HG03097 (cell line): Measurements from ENCODE around the gene TRIM9.
A peak's percentile ranks its signal among the peaks of the same experiment; 100 is the strongest.

Experiments
- ATAC-seq: cut with Tn5 transposase; IDR thresholded peaks from one replicate; pipeline ENCODE4 v1.9.1; 2021; ENCODE audit not compliant: unreplicated experiment, low FRiP score

Gene TRIM9

DNA sequence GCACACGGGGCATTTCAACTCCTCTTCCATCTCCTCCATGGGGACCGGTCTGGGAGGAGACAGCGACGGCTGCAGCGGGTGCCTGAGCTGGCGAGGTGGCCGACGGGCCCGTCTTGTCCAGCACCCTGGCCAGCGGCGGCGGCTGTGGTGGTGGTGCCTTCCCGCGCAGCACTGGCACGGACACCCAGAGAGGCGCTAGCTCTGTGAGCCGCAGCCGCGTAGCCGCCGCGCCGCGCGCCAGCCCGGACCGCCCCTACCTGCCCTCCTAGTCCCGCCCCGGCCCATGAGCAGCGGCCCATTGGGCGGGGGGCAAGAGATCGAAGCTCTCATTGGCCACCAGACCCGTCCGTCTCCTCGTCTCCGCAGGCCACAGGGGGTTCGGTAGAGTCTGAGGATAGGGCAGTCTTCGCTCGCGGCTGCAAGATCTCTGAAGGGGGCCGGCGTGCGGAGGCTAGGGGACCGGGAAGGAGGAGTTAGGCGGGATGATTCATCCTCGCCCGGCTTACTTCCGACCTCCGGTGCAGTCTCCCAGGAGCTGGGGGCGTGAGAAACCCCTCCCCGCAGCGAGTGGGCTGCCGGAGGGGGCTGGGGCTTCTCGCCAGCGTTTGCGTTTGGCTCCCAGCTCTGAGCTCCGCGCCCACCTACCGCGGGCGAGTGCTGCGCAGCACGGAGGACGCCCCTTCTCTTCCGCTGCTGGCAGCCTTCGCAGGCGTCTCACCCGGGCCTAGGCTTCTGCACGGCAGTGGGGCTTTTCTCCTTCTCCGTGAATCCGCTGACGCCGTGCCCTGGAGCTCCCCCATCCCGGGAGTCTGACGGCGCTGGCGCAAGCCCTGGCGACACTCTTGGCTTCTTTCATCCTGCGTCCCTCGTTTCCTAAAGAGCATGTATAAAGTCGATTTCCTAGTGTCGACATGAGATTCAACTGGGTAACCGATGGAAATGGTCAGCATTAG is at the start of gene TRIM9:
Gene TRIM9 (minus strand): TSS at position 205 of the 953 bp plus-strand sequence. CDS start 166 bp downstream, at position 39.
- peak; percentile 100 for ATAC-seq

DNA sequence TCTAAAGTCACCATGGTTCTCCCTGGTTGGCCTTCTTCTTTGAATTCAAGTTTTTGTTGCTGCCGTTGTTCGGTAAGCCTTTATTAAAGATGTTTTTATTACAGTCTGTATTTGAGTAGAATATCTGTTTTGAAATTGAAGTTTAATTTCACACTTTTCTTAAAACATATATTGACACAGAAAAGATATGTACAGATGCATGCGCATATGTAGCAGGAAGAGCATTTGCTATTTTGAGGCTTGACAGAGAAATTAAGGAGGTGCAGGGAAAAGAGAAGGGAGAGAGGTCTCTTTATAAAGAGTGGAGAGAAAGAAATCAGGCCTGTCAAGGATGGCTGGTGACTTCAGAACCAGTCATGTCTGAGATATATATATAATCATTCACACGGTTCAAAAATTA is 46.0 kb upstream of the TRIM9 start:
- no peak for ATAC-seq

DNA sequence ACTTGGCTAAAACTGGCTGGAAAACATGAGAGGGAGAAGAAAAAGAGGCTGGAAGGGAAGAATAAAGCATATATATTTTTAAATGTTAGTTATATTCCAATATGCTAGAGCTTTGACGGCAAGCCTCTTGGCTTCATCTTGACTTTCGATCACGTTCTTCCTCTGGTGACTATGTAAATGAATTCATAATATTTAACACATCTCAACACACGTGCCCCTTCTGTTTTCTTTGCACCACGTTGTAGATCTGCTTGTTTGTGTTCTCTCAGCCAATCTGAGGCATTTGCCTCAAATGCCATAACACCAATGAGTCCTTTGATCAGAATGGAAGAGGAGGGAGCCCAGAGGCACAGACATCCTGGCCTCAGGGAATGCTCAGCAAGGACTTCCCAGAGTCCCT is 45.4 kb upstream of the TRIM9 start:
- ATAC-seq: no peak

DNA sequence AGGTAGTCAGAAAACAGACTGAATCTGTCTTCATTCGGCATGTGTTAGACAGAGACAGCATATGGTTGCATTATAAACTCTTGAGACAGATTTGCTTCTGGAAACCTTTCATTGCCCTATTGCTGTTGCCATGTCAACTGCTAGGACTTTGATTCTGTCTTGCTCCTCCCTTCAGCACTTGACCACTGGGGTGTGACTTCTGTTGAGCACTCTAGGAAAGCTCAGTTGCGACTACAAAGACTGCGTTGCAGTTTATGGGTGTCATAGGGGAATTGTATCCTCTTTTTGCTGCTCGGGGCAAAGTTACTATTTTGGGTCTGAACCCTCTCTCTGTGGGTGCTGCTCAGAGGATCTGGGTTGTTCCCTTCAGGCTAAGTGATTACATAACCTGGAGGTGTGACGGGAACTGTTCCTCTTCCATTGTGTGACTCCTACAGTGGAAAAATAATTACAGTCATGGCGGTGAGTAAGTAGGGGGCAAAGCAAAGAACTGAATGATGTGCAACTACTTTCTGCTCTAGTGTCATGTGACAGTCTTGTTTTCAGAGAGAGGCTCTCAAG is 44.3 kb upstream of the TRIM9 start:
- no peak for ATAC-seq

DNA sequence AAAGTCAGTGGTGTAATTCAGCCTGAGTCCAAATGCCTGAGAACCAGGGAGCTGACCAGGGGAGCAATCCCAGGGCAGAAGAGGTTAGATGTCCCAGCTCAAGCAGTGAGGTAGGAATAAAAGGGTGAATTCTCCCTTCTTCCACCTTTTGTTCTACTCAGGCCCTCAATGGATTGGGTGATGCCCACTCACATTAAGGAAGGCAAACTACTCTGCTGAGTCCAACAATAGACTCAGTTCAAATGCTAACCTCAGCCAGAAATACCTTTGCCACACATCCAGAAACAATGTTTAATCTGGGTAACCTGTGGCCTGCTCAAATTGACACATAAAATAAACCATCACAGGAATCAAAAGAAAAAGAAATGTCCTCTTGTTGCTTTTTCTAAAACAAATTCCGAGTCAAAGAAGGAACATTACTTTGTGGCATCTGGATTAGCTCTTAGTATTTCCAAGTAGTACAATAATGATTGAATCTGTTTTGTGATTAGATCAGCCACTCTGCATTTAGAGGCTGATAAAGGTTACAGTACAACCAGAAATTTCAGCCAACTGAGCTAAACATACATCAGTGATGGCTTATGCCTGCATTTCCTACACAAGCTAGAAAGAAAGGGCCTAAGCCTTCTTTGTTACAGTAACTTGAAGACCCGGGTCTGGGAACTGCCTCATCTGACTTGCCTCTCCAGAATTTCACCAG is 43.6 kb upstream of the TRIM9 start:
- ATAC-seq: no peak

DNA sequence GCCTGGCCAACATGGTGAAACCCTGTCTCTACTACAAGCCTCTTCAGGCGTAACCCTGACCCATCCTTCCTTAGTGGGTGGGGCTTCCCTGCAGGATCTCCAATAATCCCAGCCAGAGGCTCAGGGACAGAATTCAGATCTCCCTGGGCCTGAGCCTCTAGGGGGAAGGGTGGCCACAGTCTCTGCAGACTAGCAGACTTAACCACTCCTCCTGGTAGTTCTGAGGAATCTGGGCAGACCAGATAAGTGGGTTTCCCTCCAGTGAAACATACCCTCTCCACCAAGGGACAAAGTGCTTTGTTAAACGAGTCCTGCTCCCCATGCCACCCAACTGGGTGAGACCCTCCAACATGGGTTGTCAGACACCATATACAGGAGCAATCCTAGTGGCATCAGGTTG is 36.6 kb upstream of the TRIM9 start:
- ATAC-seq: no peak

DNA sequence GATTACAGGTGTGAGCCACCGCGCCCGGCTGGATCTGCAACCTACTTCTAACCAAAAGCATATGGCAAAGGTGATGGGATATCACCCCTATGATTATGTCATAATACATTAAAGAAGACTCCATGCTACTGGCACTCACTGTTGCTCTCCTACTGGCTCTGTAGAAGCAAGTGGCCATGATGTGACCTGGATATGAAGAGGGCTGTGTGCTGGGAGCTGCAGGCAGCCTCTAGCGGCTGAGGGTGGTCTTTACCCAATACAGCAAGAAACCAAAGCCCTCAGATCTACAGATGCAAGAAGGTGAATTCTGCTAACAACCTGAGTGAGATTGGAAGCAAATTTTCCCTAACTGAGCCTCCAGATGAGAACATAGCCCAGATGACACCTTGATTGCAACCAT is 34.2 kb upstream of the TRIM9 start:
- ATAC-seq: no peak

DNA sequence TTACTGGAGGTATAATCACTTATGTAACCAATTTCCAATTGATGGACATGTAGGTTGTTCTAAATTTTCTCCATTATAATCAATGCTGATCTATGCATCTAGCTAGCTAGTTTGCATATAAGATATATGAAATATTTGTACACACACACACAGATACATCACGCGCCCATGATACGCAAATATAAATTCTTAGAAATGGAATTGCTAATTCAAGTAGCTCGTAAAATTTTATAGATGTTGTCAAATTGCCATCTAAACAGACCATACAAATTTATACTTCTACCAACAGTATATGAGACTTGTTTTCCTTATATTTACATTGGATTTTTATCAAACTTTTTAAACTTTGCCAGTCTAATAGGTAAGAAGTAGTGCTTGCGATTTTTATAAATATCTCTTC is 29.1 kb upstream of the TRIM9 start:
- ATAC-seq: no peak

DNA sequence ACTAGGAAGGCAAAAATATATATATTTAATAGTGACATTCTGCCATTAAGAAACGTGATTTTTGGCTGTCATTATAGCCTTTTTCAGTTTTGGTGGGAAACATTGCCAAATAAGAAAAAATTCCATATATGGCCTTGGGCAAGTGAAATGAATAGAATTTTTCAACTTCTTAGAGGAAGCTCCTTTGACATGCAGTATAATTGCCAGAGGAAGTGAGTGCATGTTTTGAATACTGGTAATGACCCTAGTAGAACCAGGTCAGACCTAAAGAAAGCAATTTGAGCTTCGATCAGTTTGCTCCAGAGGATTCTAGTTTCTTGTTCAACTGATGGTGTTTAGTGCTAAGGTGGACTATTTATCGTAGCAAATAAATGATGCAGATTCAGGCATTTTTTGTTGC is 26.2 kb upstream of the TRIM9 start:
- no peak for ATAC-seq

DNA sequence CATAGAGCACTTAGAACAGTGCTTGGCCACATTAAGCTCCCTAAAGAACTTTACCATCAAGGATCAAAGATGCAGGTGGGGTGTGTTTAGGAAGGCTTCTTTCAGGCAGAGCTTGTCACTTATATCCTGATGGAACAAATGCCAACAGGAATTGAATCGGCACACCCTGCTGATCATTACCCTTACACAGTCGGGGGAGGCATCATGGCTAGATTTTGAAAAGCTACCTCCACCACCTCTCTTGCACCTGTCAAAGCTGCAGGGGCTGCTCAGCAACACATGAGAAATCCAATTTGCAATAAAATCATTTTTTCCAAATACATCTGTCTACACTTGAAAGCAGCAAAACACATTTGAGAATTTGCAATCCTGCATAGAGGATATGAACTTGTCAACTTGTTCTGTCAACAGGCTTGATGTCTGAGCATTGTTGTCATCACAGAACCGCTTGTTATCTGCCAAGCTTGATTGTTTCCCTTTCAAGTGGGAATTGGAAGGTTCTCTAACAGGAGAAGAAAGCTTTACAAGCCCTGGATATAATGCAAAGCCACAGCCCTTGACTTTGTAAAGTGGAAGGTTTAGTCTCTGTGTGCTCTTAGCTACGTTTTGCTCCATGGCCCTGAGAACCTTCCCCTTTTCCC is 24.6 kb upstream of the TRIM9 start:
- ATAC-seq: no peak

DNA sequence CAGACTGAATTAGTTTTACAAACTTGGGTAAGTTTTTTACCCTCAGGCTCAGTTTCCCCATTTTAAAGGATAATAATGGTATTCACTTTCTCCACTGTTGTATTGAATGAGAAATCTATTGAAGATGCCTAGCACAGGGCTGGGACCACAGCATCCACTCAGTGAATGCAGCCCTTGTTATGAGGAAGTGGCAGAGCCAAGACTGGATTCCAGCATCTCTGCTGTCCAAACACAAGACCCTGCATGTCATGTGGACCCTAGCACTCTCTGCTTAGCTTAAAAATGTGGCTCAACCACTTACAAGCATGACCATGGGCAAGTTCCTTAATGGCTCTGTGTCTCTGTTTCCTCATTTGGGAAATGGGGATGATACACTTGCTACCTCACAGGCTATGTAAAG is 24.1 kb upstream of the TRIM9 start:
- no peak for ATAC-seq

DNA sequence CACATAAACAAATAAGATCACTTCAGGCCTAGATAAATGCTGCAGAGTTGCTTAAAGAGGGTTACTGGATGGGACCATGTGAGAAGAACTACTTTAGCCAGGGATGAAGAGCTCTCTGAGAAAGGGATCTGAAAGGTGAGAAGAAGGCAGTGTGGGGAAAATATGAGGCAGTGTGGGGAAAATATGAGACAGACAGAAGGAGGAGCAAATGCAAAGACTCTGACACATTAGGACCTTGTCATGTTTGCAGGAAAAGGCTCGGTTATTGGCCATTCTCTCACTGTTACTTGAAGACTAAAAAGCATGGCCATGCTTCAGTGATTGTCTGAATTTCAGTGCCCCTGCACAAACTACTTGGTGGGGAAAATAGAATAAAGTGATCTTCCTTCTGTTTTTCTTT is 22.7 kb upstream of the TRIM9 start:
- no peak for ATAC-seq

DNA sequence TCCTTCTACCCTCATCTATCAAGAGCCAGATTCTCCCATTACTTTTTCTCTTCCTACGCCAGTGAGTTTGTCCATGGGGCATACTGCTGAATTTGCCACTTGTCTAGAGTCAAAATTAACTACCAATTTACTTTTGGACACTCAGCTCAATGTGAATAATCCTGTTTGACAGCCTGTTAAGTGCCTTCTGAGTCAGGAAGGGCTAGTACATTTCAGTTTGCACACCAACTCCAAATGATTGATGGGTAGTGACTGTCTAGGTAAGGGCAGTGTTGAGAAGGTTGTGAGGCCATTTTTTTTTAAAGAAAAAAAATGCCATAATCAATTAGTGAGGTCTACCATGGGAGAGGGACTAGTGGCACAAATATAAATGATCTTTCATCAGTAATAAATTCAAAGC is 21.8 kb upstream of the TRIM9 start:
- ATAC-seq: no peak

DNA sequence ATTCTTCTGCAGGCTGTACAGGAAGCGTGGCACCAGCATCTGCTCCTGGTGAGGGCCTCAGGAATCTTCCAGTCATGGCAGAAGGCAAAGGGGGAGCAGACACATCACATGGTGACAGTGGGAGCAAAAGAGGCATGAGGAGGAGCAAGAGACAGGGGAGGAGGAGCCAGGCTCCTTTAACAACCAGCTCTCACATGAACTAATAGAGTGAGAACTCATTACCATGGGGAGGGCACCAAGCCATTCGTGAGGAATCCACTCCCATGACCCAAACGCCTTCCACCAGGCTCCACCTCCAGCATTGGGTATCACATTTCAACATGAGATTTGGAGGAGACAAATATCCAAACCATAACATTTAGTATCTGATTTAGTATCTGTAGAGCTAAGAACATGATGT is 14.7 kb upstream of the TRIM9 start:
- no peak for ATAC-seq

DNA sequence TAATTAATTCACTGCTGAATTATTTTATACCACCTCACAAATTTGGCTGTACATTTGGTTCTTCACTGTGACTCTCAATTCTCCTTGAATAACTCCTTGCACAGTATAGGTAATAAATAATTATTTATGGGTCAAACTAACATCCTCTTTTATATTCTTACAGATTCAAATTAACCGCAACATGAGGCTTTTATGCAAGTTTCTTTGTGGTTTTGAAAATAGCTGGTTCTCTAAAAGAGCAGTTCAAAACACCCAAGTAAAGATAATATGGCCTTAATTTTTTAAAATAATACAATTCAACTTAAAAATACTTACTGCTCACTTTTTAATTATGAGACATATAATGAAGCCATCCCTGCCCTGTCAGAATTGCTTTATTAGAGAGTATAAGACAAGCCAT is 12.9 kb upstream of the TRIM9 start:
- no peak for ATAC-seq

DNA sequence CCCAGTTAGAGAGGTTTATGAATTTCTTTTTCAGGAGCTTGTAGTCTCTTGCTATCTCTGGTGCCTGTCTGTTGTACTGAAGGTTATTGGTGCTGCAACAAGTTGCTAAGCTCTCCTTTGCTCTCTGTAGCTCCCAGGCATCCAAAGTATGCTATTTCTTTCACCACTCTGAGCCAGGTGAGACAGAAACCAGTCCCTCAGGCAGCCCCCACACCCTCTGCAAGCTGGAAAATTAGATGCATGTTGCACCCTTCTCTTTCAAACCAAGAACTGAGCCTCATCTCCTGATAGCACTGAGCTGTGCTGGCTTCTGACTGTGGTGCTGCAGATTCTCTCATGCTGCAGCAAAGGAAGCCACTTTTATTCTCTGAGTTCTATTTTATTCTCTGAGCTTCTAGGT is 9.6 kb upstream of the TRIM9 start:
- no peak for ATAC-seq

DNA sequence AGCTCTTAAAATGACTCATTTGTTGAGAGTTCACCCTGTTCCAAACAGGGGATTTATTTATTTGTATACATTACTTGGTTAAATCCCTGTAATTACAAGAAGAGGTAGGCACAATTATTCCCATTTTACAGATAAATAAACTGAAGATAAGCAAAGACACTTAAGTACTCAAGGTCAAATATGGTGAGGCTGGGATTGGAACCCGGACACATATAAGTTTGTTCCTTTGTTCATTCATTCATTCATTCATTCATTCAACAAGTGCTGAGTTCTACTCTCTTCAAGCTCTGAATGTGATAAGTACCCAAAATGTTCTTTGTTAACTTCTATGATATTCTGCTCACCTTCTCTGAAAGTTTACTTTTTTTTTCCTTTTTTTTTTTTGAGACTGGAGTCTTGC is 2.4 kb upstream of the TRIM9 start:
- no peak for ATAC-seq

DNA sequence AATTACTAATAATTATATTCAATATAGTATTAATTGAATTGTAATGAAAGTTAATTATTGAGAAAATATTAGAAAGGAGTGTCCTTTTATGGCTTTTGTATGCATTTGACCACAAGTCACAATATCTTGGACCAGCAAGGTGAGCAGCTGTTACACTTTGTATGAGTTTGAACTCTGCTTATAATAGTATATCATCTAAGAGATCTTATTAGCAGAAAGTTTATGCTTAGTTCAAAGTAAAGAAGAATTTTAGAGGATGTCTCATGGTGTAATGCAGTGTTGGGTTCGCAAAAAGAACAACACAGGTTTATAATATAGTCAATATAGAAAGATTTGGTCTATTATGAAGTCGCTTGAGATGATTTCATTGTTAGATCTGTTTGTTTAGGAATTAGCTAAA is 2.0 kb upstream of the TRIM9 start:
- no peak for ATAC-seq

DNA sequence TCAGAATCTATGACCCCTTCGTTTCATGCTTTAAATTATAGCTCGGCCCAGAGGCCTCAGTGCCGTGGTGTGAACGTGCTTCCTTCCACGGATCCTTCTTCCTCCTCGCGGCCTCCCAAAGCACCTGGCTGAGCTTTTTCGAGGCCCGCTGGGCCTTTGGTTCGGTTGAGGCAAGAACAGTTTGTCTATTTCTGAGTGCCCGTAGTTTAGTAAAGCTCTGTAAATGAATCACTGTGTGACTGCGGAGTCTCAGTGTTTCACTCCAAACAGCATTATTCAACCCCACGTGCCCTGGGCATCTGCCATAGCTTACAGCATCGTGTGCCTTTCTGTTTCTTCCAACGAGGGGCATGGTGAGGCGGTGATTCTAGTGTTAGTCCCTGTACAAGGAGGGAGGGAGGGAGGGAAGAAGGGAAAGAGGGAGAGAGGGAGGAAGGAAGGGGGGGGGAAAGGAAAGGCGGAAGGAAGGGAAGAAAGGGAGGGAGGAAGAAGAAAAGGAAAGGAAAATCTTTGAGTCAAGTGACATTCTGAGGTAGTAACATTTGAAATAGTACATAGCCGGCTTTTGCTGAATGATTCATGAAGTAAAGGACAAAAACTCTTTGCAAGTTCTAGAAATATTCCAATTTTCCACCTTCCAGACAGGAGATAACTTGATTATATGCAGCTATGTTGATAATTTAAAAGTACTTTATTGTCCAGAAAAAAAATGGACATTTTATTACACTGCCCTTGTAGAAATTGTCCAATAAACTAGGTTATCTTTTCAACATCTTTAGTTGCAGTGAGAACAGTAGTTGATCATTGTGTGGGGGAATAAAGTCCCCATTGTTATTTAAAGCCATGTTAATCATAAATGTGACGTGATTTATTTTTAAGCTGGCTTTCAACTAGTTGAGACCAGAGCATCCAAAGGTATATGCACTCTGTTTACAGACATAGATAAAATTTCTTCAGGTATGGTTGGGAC is 1.2 kb upstream of the TRIM9 start:
- ATAC-seq: no peak

DNA sequence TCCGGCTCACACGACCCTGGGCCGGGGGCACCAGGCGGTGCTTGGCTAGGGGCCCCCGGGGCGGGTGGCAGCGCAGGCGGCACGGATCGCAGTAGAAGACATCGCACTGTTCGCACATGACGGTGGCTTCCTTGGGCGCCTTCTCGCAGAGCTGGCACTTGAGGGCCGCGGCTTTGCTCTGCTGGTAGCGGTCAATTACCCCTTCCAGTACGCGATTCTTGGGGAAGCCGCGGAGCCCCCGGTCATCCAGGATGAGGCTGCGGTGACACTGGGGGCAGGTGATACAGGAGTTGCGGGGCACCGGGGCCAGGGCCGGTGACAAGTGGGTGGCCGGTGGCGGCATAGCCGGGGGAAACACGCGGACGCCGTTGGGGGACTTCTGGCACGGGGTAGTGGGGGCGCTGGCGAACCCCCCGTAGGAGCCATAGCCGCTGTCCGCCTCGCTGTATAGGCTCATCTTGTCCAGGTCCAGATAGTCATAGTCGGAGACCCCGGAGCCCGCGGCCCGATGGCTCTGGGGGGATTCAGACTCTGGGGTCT is 553 bp downstream of the TRIM9 start:
- no peak for ATAC-seq
